Hematopoietic multipotent progenitor cell (in vitro differentiated cells): ENCODE data around the gene RGS4. TPM values are rescaled to one million over a fixed set of nuclear protein-coding genes. Genes with fewer than 3 reads are reported as not detected.

Experiments used
- DNase-seq, 3 donors: peaks; one replicate each; pipeline ENCODE4 v3.0.0-alpha.2; 2011 to 2015; ENCODE audit warnings: low read depth in 2 of 3, low spot score in 2 of 3
- total RNA-seq: library from RNA; depleted of rRNA; stranded (reverse); fragments of >200 nt; gene quantifications from one replicate; pipeline ENCODE4 v1.2.3, GENCODE V29; 2012

Gene RGS4
- total RNA-seq, 1 donor = not detected

DNA sequence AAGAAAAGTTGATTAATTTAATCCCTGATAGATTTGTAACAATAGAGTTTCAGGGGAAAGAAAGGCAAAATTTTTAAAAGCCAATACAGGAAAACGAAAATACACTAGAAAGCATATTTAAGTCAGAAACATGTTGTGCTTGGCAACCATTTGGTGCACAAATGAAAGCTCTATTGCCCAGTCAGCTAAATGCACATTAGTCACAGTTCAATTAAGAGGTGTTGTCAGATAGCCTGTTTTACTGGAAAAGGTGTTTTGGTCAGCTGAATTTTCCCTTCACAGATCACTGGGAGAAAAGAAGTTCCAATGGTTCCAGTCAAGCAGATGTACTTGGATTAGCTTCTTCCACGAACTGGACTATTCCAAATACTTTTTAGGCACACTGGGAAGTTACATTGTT lies 25.4 kb downstream of the RGS4 start:
- DNase-seq = no peak

GRCh38 chr1:163095213-163095612 lies 26.1 kb downstream of the RGS4 start:
- no peak for DNase-seq

- DNase-seq = no peak
Measured at GRCh38 chr1:163102590-163102989, 33.4 kb downstream of the RGS4 start.

DNA sequence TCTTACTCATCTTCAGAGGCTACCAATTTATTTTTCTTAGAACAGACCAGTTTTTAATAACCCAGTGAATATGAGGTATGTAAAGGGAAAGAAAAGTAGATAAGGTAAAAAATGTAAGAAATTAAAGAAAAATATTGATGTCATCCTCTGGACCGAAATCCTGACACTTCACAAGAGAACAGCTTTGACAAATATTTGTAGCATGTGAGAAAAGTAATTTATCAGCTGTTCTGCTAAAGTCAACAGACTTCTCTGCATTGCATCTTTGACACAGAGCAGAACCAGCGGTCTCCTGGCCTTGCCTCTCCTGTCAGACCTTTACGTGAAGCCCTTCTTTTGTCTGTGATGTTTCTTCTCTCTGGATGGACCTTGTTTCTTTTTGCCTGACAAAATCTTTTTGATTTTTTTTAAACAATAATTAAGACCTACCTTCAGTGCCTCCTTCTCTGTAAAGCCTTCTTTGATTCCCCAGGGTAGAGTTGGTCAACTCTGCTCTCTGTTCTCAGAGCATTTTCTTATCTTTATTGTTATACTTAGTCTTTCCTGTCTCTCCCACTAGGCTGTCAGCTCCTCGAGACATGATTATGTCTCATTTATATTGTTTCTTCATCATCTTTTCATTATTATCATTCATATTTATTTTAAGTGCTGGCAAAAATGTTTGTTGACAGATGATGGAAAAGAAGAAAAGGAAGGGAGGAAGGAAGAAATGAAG lies 35.4 kb downstream of the RGS4 start:
- no peak for DNase-seq

DNA sequence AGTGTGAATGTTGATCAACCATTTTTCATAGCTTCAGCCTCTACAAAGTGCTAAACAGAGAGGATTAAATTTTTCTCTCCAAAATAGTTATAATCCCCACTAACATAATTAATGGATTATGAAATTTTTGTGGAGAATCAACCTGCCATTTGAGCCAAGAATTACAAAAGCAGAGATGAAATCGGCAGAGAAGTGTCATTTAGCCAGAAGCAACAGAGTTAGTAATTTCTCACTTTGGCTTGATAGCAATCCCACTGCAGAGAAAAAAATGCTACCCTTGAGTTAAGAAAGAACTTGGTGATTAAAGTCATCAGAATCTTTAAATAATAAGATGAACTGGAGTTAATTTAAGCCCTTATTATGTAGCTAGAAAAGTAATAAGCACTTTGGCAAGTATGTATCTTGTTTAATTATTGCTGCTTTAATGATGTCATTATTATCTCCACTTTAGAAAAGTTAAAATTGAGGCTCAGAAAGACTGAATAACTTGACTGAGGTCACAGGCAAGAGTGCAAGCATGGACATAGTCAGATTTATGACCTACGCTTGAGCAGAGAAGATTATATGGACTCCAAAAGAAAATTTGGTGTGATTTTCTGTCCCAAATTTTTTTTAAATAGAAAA lies 37.3 kb downstream of the RGS4 start:
- DNase-seq = no peak

DNA sequence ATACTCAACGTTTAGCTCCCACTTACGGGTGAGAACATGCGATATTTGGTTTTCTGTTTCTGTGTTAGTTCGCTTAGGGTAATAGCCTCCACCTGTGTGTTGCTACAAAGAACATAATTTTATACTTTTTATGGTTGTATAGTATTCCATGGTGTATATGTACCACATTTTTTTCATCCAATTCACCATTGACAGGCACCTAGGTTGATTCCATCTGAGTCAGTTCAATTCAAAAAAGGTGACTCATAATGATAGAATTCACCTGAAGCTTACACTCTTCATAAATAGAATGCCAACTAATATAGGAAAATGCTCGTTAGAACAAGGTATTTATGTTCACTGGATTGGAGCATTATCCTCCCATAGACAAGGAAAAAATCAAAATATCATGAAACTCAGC lies 38.5 kb downstream of the RGS4 start:
- no peak for DNase-seq

GRCh38 chr1:163115887-163116286 lies 46.7 kb downstream of the RGS4 start:
- DNase-seq = no peak

GRCh38 chr1:163119707-163120106 lies 50.5 kb downstream of the RGS4 start:
- no peak for DNase-seq

GRCh38 chr1:163120372-163120771 lies 51.2 kb downstream of the RGS4 start:
- DNase-seq = no peak

DNA sequence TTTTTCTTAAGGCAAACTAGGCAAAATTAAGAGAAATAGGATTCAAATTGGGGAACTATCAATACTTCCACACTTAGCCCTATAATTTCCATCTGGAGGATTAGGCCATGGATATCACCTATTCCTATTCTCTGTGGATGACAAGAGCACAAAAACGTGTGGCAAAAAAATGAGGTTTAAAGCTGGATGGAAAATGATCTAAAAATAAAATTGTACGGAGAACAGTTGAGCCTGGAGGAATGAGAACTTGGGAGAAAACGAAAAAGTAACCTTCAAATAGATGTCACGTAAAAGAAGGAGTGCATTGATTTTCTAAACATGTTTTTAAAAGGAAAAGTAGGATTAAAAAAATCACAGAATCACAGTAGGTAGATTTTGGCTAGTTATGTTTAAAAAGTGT lies 55.7 kb downstream of the RGS4 start:
- DNase-seq = no peak

Other genes with a start within 250 kb of the RGS4 start
- not detected for gene CCDC190, start 208.2 kb upstream of the RGS4 start, total RNA-seq
- gene RGS5, start 133.6 kb downstream of the RGS4 start, total RNA-seq = 0.27 TPM